Fibroblast of skin of left biceps (primary cell): ENCODE measurements around the gene TRA2B.

Experiments used
- DNase-seq, 2 experiments: peaks; one replicate each; pipeline ENCODE4 v3.0.0-alpha.2; 2013; ENCODE audit warnings: low read depth in 2 of 2

TRA2B gene

GRCh38 chr3:185937689-185938374 is at the start of gene TRA2B:
Gene TRA2B (minus strand): TSS chr3:185938014. CDS start chr3:185937860, 154 bp downstream.
- peak; percentile 96 for DNase-seq

GRCh38 chr3:185986198-185986777 is 48.5 kb upstream of the TRA2B start:
- peak in 1 of 2 experiments; percentile 20 for DNase-seq

- no peak for DNase-seq
Measured at GRCh38 chr3:185984203-185984602, 46.4 kb upstream of the TRA2B start.

GRCh38 chr3:185983495-185984141 is 45.8 kb upstream of the TRA2B start:
- DNase-seq, result peak in 1 of 2 experiments; percentile 23

- no peak for DNase-seq
Measured at GRCh38 chr3:185982632-185983031, 44.8 kb upstream of the TRA2B start.

GRCh38 chr3:185981621-185982020 is 43.8 kb upstream of the TRA2B start:
- DNase-seq, result no peak

- DNase-seq, result no peak
Measured at GRCh38 chr3:185979721-185980121, 41.9 kb upstream of the TRA2B start.

GRCh38 chr3:185978516-185978915 is 40.7 kb upstream of the TRA2B start:
- no peak for DNase-seq

- DNase-seq, result no peak
Measured at GRCh38 chr3:185977679-185978040, 39.8 kb upstream of the TRA2B start.

GRCh38 chr3:185976977-185977678 is 39.3 kb upstream of the TRA2B start:
- peak in 1 of 2 experiments; percentile 18 for DNase-seq

GRCh38 chr3:185976100-185976499 is 38.3 kb upstream of the TRA2B start:
- DNase-seq, result no peak

GRCh38 chr3:185971579-185971978 is 33.8 kb upstream of the TRA2B start:
- no peak for DNase-seq

- no peak for DNase-seq
Measured at GRCh38 chr3:185968168-185968567, 30.4 kb upstream of the TRA2B start.

- no peak for DNase-seq
Measured at GRCh38 chr3:185966655-185967054, 28.8 kb upstream of the TRA2B start.

GRCh38 chr3:185965496-185965895 is 27.7 kb upstream of the TRA2B start:
- DNase-seq, result no peak

GRCh38 chr3:185961675-185962232 is 23.9 kb upstream of the TRA2B start:
- DNase-seq, result no peak

- no peak for DNase-seq
Measured at GRCh38 chr3:185960522-185961288, 22.9 kb upstream of the TRA2B start.

- no peak for DNase-seq
Measured at GRCh38 chr3:185959609-185960521, 22.1 kb upstream of the TRA2B start.

GRCh38 chr3:185958626-185959025 is 20.8 kb upstream of the TRA2B start:
- no peak for DNase-seq

- DNase-seq, result no peak
Measured at GRCh38 chr3:185956244-185956643, 18.4 kb upstream of the TRA2B start.
